ENCODE measurements around the gene ULK4.

DNA sequence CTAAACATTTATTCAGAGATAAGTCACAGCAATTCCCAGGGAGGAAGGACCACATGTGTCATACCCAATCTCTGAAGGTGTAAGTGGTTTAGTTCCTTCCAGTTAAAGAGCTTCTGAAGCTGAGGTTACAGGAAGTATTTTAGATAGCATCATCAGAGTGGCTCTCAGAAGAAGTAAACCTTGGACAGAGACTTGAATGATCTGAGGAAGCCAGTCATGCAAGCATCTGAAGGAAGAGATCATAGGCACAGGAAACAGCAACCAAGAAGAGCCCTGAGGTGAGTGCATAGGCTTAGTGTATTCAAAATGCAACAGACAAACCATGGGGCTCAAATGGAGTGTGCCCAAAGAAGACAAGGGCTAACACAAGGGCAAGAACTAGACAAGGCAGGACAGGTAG lies 210.3 kb downstream of the ULK4 start:
- TF ChIP-seq, protein P1, sequence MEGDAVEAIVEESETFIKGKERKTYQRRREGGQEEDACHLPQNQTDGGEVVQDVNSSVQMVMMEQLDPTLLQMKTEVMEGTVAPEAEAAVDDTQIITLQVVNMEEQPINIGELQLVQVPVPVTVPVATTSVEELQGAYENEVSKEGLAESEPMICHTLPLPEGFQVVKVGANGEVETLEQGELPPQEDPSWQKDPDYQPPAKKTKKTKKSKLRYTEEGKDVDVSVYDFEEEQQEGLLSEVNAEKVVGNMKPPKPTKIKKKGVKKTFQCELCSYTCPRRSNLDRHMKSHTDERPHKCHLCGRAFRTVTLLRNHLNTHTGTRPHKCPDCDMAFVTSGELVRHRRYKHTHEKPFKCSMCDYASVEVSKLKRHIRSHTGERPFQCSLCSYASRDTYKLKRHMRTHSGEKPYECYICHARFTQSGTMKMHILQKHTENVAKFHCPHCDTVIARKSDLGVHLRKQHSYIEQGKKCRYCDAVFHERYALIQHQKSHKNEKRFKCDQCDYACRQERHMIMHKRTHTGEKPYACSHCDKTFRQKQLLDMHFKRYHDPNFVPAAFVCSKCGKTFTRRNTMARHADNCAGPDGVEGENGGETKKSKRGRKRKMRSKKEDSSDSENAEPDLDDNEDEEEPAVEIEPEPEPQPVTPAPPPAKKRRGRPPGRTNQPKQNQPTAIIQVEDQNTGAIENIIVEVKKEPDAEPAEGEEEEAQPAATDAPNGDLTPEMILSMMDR (IDR thresholded peaks at IDR 0.05): no peak
- TF ChIP-seq, protein P2, sequence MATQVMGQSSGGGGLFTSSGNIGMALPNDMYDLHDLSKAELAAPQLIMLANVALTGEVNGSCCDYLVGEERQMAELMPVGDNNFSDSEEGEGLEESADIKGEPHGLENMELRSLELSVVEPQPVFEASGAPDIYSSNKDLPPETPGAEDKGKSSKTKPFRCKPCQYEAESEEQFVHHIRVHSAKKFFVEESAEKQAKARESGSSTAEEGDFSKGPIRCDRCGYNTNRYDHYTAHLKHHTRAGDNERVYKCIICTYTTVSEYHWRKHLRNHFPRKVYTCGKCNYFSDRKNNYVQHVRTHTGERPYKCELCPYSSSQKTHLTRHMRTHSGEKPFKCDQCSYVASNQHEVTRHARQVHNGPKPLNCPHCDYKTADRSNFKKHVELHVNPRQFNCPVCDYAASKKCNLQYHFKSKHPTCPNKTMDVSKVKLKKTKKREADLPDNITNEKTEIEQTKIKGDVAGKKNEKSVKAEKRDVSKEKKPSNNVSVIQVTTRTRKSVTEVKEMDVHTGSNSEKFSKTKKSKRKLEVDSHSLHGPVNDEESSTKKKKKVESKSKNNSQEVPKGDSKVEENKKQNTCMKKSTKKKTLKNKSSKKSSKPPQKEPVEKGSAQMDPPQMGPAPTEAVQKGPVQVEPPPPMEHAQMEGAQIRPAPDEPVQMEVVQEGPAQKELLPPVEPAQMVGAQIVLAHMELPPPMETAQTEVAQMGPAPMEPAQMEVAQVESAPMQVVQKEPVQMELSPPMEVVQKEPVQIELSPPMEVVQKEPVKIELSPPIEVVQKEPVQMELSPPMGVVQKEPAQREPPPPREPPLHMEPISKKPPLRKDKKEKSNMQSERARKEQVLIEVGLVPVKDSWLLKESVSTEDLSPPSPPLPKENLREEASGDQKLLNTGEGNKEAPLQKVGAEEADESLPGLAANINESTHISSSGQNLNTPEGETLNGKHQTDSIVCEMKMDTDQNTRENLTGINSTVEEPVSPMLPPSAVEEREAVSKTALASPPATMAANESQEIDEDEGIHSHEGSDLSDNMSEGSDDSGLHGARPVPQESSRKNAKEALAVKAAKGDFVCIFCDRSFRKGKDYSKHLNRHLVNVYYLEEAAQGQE (IDR thresholded peaks at IDR 0.05; ENCODE audit: insufficient read depth in 1 of 2, low read depth in 2 of 2, low read length in 1 of 2): no peak
- no peak for TF ChIP-seq POLR2AphosphoS5 (IDR thresholded peaks at IDR 0.05; ENCODE audit: low read depth, low read length)
